ENCODE measurements around the gene ORM2. TPM values are rescaled to one million over a fixed set of nuclear protein-coding genes. Genes with fewer than 3 reads are reported as not detected.

The ORM2 gene
- total and polyA plus RNA-seq, 2 donors (not counting 1 experiment from before 2014, with no cell fraction given), result not detected

- Mint-ChIP-seq H3K4me1 (peaks cover 3% of the 10 kb centered on the region), H3K27me3 (peaks cover 4% of the 10 kb centered on the region), H3K27ac (no peak overlapping the region), H3K4me3 (no peak overlapping the region), H3K9me3 (ENCODE audit: insufficient read depth) (no peaks in the 10 kb centered on the region)
- no peak for ATAC-seq (ENCODE audit: low read depth)
- TF ChIP-seq CTCF (IDR thresholded peaks at IDR 0.05), result no peak
- 87% methylated on average over 12 of the region's 15 CpGs for WGBS (ENCODE audit: insufficient coverage)
- Histone ChIP-seq H3K4me1 (ENCODE audit: control insufficient read depth in 2 of 2, insufficient read depth in 2 of 2, low read length in 2 of 2) (peaks cover 0 to 6% of the 10 kb centered on the region in 2 donors), H3K9me3 (ENCODE audit: control extremely low read depth in 1 of 3, control insufficient read depth in 2 of 3, insufficient read depth in 1 of 3, low read length in 2 of 3) (no peaks in the 10 kb centered on the region), H3K9ac (ENCODE audit: low read length) (no peak overlapping the region), H2AFZ (ENCODE audit: insufficient read depth, low read depth, low read length, poor library complexity, severe bottlenecking) (no peak overlapping the region), H3K36me3 (replicated peaks in 1 of 2; ENCODE audit: control extremely low read depth in 1 of 2, control insufficient read depth in 1 of 2, extremely low read depth in 1 of 2, insufficient read depth in 2 of 2, low read length in 1 of 2) (no peaks in the 10 kb centered on the region), H3K27ac (ENCODE audit: low read length in 2 of 2) (no peak overlapping the region), H3K79me2 (ENCODE audit: control insufficient read depth, insufficient read depth, low read length) (no peaks in the 10 kb centered on the region), H3K27me3 (replicated peaks in 1 of 4; ENCODE audit: control extremely low read depth in 1 of 4, control insufficient read depth in 3 of 4, insufficient read depth in 4 of 4, low read length in 3 of 4) (peaks cover 0 to 8% (median 1%) of the 10 kb centered on the region in 4 experiments), H3K4me3 (ENCODE audit: control extremely low read depth in 1 of 5, extremely low read depth in 1 of 5, insufficient read depth in 1 of 5, low read depth in 2 of 5, low read length in 4 of 5) (no peak overlapping the region), H4K20me1 (ENCODE audit: control insufficient read depth, insufficient read depth, low read length, poor library complexity, severe bottlenecking) (no peaks in the 10 kb centered on the region), H3K4me2 (replicated peaks; ENCODE audit: low read depth, low read length, poor library complexity, severe bottlenecking) (no peak overlapping the region)
- ChIA-PET POLR2A (no interaction called here), CTCF (interaction anchor here (1.2 kb wide), 1 partner anchor 10 kb away, joined by 3 read pairs; no protein-coding TSS in a partner anchor)
- DNase-seq, result no peak
- intact Hi-C loops (cut with micrococcal nuclease), result no loop called here
Measured at GRCh38 chr9:114301798-114302565, 27.7 kb upstream of the ORM2 start.

- DNase-seq (no peak), ATAC-seq (ENCODE audit: low read depth) (no peak)
Measured at GRCh38 chr9:114302727-114303126, 26.9 kb upstream of the ORM2 start.

More at GRCh38 chr9:114302727-114303126, 26.9 kb upstream of the ORM2 start:
- ChIA-PET POLR2A (no interaction called here), CTCF (interaction anchor here (1.2 kb wide), 1 partner anchor 9 kb away, joined by 3 read pairs; no protein-coding TSS in a partner anchor)
- Mint-ChIP-seq H3K27me3 (peaks cover 4% of the 10 kb centered on the region), H3K4me1 (peaks cover 3% of the 10 kb centered on the region), H3K9me3 (ENCODE audit: insufficient read depth) (no peaks in the 10 kb centered on the region), H3K4me3 (no peak overlapping the region), H3K27ac (no peak overlapping the region)
- Histone ChIP-seq H3K4me1 (ENCODE audit: control insufficient read depth in 2 of 2, insufficient read depth in 2 of 2, low read length in 2 of 2) (peaks cover 0 to 6% of the 10 kb centered on the region in 2 donors), H3K27ac (ENCODE audit: low read length in 2 of 2) (no peak overlapping the region), H3K4me2 (replicated peaks; ENCODE audit: low read depth, low read length, poor library complexity, severe bottlenecking) (no peak overlapping the region), H3K36me3 (replicated peaks in 1 of 2; ENCODE audit: control extremely low read depth in 1 of 2, control insufficient read depth in 1 of 2, extremely low read depth in 1 of 2, insufficient read depth in 2 of 2, low read length in 1 of 2) (no peaks in the 10 kb centered on the region), H3K79me2 (ENCODE audit: control insufficient read depth, insufficient read depth, low read length) (no peaks in the 10 kb centered on the region), H3K9me3 (ENCODE audit: control extremely low read depth in 1 of 3, control insufficient read depth in 2 of 3, insufficient read depth in 1 of 3, low read length in 2 of 3) (no peaks in the 10 kb centered on the region), H3K27me3 (replicated peaks in 1 of 4; ENCODE audit: control extremely low read depth in 1 of 4, control insufficient read depth in 3 of 4, insufficient read depth in 4 of 4, low read length in 3 of 4) (peaks cover 0 to 8% (median 1%) of the 10 kb centered on the region in 4 experiments), H3K4me3 (ENCODE audit: control extremely low read depth in 1 of 5, extremely low read depth in 1 of 5, insufficient read depth in 1 of 5, low read depth in 2 of 5, low read length in 4 of 5) (no peak overlapping the region), H4K20me1 (ENCODE audit: control insufficient read depth, insufficient read depth, low read length, poor library complexity, severe bottlenecking) (no peaks in the 10 kb centered on the region), H3K9ac (ENCODE audit: low read length) (no peak overlapping the region), H2AFZ (ENCODE audit: insufficient read depth, low read depth, low read length, poor library complexity, severe bottlenecking) (no peak overlapping the region)
- TF ChIP-seq CTCF (IDR thresholded peaks at IDR 0.05) (no peak), EZH2 (IDR thresholded peaks at IDR 0.05; ENCODE audit: borderline replicate concordance, insufficient read depth, low read depth, low read length, poor library complexity, severe bottlenecking) (no peak)
- intact Hi-C loops (cut with micrococcal nuclease), result no loop called here
- WGBS (ENCODE audit: insufficient coverage), result 98% methylated on average over 4 of the region's 6 CpGs
